HS-5 (cell line): ENCODE data around the gene SLC25A21.
"Not testable (repeated sequence)": the region's sequence is repeated elsewhere in the genome, so short reads cannot be mapped to it uniquely, and the experiment has no call there.

Source experiments
- DNase-seq: peaks from one replicate; pipeline ENCODE4 v3.0.0-alpha.2; 2012; ENCODE audit warnings: low read depth

The SLC25A21 gene

DNA sequence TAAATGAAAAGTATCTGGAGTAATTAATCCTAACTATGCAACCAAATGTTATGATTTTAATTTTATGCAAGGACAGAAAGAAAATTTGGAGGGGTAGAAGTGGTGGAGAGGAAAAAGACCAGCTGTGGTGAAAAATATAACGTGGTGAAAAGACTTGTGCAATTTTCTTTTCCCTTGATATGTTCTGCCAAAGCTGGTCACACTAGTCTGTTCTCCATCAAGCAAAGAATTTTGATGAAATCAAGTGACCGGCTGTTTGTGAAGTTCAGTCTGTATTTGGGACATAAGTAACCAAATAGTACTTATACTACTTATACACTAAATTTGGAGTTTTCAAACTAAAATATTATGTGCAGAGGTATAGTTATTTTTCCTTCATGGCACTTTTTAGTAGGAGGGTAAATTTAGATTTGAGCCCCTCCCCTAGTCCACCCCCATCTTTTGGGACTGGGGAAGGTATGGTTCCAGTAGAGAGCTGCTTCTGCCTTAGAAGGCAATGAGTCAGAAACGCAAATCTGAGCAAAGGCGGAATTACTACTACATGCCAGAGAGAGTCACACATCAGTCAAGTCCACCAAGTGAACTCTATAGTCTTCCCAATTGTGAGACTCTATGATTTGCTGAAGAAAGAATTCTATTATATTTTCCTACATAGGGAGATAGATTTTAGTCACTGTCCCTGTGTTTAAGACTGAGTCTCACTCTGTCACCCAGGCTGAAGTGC lies 229.7 kb downstream of the SLC25A21 start:
- no peak for DNase-seq

DNA sequence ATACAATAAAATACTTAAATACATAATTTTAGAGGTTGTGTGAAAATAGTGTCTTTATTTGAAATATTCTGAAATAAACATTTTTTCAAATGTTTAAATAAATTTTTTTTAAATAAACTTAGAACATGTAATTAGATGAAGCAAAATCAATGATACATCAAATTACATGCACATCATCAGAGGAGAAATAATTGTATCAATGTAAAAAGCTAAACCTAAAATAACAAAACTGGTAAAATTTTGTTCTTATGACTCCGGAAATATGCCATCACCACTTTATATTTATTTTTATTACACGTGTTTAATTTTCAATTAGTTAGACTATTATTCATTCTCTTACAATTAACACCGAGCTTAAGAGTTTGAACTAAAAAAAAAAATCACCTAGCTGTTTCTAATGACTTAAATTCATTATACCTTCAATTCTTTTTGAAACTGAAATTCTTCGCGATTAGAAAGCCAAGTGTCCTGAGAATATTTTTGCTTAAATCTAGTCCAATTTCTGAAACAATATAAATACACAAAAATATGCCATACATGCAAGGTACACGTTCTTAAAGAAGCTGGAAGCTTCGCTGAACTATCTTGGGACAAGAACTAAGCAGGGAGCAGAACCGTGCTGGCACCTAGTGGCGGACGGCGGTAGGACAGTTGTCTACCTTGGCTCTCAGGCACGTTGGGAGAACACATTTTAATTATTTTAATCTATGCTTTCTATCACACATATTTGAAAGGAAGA lies 230.5 kb downstream of the SLC25A21 start:
- DNase-seq, result no peak

DNA sequence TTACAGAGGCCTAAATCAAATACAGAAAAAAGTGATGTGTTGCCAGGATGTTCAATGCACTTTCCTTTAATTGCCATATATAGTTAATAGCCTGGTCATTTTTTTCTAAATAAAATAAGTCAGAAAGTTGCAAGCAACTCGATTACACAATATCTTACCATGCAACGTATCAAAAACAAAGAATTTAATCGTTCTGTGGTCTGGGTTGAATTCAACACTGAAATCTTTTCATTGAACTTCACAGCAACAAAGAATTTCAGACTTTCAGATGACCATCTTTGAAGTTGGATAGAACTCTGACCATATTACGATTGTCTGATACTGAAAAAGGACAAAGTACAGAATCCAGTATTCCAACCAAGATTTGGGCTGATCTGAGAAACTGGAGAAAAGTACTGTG lies 231.9 kb downstream of the SLC25A21 start:
- DNase-seq, result no peak

GRCh38 chr14:36939265-36939664 lies 233.1 kb downstream of the SLC25A21 start:
- DNase-seq, result no peak

DNA sequence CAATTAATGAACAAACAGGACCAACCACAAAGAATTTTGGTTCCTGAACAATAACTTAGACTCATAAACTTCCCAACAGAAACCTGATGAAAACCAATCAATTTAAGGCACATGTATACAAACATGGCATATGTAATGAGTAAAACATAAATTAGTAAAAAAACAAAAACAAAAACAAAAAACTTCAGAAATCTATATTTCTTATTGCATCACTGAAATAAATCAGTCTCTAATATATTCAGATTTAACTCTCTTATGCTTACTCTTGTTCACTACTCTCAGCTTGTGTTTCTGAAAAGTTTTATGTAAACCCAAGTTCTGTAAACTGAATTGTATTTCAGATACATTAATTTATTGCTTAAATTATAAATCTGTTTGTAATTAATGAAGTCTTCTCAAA lies 233.7 kb downstream of the SLC25A21 start:
- no peak for DNase-seq

GRCh38 chr14:36935976-36936678 lies 236.3 kb downstream of the SLC25A21 start:
- no peak for DNase-seq

DNA sequence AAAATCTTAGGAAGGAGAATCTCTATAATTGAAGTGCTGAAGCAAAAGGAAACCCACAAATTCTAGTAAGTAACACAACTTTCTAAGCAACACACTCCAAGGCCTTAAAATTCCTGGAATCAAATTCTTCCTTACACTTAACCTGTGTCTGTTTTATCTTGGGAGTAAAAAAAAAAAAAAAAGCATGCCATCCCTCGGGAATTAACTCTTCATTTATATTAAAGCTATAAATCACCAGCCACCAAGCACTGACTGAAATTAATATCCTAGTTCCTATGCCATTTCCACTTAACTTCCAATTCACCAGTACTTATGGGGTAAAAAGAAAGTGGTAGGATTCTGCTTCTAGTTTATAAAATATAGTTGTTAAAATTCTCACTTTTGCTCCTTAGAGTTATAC lies 238.1 kb downstream of the SLC25A21 start:
- no peak for DNase-seq

DNA sequence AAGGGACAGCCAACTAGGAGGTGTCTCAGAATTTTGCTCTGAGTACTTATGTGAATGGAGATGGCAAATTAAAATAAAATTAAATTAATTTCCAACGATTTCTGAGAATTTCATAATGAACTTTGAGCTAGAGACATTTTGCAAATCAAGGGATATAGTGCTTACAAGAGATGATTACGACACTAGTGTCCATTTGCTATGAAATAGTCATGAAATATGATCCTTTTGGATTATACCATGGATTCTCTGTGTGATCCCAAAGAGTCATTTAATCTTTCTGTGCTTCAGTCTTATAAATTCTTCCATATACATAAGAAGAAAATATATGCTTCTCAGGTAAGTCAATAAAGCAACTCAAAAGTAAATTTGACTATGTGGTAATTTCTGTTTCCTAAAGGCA lies 240.6 kb downstream of the SLC25A21 start:
- DNase-seq, result no peak

- DNase-seq, result no peak
Measured at GRCh38 chr14:36928432-36928831, 244.0 kb downstream of the SLC25A21 start.

- no peak for DNase-seq
Measured at GRCh38 chr14:36925094-36925493, 247.3 kb downstream of the SLC25A21 start.

DNA sequence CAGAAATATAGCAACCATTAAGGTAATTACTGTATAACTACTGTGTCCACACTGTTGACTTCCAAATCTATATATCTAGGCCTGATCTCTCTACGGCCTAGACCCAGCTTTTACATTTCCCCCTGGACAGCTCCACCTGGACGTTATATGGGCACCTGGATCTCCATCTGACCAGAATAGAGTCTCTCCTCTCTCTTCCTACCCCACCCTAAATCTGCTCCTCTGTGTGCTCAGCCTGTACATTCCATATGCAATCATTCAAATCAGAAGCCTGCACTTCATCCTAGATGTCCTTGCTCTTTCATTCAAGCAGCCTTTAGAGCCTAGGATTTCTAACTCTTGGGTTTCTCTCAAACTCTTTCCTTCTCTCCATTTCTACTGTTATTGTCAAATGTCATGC lies 255.7 kb downstream of the SLC25A21 start:
- DNase-seq, result no peak

DNA sequence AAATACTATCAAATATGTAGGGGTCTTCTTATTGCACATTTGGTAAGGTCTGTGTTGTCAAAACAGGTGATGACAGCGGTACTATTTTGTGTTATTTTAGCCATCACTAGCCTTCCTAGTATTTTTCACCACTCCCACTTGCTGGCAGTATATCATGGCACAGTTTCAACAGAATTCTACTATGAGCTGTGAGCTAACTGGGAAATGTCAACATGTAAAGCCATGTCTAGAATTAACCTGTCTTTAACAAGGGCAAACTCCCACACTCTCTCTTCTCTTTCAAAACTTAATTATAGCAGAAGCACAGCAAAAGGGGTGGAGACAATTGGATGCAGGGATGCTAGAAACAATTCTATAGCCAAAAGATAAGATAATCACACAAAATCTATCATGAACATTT lies 257.3 kb downstream of the SLC25A21 start:
- DNase-seq, result no peak

DNA sequence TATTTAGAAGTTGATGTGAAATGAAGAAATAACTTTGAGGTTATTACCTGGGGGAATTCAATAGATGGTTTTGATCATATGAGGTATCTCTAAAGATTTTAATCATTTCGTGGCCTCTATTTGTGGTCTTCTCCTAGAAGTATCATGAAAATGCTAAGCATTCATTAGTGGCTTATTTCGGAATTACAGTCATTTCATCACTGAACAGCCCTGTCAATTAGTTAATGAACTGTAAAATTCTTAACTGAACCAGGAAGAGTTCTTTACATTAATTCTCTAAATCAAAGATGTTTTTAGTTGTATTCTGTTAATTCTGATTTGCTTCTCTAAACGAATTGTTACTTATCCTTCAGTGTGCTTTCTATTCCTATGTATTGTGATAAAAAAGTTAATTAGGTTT lies 261.8 kb downstream of the SLC25A21 start:
- no peak for DNase-seq

DNA sequence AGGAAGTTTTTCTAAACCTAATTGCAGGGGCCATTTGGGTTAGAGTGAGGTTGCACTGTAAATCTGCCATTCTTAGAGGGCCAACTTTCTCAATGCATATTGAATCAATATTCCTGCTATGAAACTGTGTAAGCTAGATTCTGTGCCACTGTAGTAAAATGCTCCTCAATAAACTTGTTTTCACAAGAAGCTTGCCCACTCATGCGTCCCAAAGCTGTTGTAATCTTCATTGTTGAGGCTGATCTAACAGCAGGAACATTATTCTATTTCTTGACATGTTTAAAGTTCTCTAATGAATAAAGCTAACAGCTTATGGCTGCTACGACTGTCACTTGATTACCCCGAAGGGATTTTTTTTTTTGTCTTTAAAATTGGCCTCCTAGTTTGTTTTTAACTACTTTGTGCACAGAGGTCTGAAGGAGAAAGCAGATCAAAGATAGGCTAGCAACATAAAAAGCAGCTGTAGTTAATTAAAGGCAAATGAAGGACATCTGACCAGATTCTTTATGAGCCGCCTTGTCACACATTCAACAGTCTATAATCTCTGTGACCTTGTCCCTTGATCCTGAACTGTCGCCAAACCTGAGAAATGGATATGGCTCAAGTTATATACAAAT lies 267.0 kb downstream of the SLC25A21 start:
- DNase-seq, result no peak

GRCh38 chr14:36901861-36902260 lies 270.5 kb downstream of the SLC25A21 start:
- peak; percentile 64 for DNase-seq

GRCh38 chr14:36900846-36901245 lies 271.6 kb downstream of the SLC25A21 start:
- no peak for DNase-seq

DNA sequence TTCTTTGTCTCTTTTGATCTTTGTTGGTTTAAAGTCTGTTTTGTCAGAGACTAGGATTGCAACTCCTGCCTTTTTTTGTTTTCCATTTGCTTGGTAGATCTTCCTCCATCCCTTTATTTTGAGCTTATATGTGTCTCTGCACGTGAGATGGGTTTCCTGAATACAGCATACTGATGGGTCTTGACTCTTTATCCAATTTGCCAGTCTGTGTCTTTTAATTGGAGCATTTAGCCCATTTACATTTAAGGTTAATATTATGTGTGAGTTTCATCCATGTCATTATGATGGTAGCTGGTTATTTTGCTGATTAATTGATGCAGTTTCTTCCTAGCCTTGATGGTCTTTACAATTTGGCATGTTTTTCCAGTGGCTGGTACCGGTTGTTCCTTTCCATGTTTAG lies 276.1 kb downstream of the SLC25A21 start:
- DNase-seq, result not testable (repeated sequence)

- DNase-seq, result no peak
Measured at GRCh38 chr14:36884049-36884448, 288.4 kb downstream of the SLC25A21 start.

GRCh38 chr14:36880276-36880675 lies 292.1 kb downstream of the SLC25A21 start:
- DNase-seq, result no peak

DNA sequence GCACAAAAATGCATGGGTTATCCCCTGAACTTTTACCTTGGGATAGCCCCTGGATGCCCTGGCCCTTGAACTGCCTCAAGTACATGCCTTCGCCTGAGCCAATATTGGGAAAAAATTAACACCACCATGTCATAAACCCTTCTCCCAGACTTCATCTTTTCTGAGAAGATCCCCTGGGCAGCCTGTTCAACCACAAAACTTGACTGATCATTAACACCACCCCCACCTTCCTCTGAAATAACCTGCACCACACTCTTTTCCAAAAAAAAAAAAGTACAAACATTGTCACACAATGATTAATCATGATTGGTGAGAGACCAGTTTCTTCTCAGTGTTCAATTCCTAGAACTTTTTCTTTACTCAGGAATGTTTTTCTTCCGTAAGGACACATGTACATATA lies 292.8 kb downstream of the SLC25A21 start:
- no peak for DNase-seq

DNA sequence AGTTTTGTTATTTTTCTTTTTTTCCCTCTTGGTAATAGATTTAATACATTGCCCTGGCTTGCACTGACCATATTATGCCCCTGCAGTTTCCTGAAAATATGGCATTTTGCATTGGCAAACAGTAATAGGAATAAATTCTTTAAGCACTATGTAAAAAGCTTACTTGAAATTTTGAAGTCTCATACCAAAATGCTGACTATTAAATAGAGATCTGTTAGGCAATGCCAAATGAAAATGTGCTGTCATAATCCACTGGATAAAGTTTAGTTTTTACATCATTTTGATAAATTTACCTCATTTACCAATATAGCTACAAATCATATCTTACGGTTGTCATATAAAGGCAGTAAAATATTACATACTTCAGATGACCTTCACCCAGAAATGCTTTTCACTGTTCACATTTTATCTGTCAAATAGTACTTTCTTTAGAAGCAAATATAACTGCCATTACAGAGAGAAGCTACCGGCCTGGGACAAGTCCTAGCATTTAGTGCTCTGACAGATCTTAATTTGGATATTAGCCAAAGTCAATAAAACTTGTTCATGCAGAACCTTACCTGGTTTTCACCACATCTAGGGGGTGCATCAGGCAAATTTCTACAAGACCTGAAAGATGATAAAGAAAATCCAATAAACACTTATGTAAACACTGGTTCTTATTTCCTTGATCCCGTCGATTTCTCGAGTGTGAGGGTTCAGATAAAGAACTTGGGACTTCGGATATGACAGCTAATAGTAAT lies 297.8 kb downstream of the SLC25A21 start:
- no peak for DNase-seq

- no peak for DNase-seq
Measured at GRCh38 chr14:36870776-36871175, 301.6 kb downstream of the SLC25A21 start.
